NCI-H510A treated with DMSO at 0.1 percent for 48 hours (cell line): ENCODE measurements around the gene LEP.
A peak's percentile ranks its signal among the peaks of the same experiment; 100 is the strongest.
"Not testable (repeated sequence)": the region's sequence is repeated elsewhere in the genome, so short reads cannot be mapped to it uniquely, and the experiment has no call there.

Experiments used
- DNase-seq: peaks from one replicate; lab custom pipeline; 2025; lab: John Stamatoyannopoulos, UW

Gene LEP

GRCh38 chr7:128210590-128211570 lies 30.2 kb upstream of the LEP start:
- DNase-seq, result no peak

DNA sequence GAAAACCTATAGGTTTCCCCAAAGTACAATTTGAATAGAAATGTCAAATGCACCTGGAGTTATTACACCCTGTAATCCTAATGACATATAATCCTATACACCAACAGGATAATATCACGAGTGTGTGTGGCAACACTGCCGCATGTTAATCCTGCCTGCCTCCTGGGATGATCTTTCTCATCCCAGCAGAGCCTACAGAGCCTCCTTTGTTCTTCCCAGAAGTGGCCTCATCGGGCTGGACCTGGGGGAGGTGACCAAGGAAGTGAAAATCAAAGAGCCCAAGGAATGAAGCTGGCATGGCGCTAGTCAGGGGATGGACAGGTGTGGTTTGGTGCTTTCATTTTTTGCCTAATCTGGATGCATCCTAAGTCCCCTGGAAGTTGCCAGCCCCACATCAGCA lies 29.5 kb upstream of the LEP start:
- no peak for DNase-seq

DNA sequence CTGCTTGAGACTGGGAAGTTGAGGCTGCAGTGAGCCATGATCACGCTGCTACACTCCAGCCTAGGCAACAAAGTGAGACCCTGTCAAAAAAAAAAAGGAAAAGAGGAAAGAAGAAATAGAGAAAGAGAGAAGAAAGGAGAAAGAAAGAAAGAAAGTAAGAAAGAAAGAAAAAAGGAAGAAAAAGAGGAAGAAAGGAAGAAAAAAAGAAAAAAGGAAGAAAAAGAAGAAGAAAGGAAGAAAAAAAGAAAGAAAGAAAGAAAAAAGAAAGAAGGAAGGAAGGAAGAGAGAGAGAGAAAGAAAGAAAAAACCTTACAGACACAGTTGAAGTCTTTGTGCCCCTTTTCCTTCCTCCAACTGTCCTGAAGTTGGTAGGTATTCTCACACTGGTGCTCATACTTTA lies 26.6 kb upstream of the LEP start:
- DNase-seq, result no peak

DNA sequence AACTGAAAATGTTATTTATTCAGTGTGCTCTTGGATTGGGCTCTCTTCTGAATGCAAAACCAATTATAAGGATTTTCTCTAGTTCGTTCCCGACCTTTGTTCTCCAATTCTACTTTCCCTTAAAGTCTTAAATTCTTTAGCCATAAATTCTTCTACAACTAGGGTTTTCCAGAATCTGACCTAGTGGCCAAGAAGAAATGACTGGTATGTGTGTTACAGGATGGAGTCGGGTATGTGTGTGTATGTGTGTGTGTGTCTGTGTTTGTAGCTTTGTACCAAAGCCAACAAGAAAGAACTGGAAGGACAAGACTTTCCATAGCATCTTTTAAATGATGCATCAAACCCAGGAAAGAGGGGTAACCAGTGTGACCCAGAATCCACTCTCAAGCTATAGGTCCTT lies 25.8 kb upstream of the LEP start:
- no peak for DNase-seq

- no peak for DNase-seq
Measured at GRCh38 chr7:128215739-128216138, 25.3 kb upstream of the LEP start.

DNA sequence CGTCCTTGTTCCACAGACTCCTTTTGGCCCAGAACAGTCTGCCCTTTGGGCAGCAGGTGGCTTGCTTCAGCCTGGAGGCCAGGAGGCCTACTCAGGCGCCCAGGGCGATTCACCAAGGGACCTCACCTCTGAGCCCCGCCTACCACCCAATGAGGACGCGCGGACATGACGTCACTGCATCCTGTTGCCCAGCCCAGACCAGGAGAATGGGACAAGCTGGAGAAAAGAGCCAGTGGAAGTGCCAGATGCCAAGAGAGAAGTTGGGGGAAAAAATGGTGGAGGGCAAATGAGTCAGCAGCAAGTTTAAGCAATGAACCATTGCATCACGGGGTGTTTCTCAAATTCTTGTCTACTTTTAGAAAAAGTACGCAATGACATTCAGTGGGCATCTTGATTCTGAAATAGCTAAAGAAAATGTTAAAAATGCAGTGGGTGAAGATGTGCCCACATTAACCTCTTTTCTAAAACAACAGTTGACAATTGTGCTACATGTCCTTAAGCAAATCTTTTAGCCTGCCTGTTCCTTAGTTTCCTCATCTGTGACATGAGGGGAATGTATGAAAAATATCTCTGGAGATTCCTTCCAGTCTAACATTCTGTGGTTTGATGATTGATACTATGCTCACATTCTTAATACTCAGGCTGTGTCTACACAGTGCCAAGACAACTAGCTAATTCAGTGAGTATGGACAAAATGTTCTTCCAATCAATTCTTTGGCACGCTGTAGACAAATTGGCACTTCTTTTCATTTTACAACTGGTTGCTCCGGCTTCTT lies 23.9 kb upstream of the LEP start:
- DNase-seq, result no peak

- no peak for DNase-seq
Measured at GRCh38 chr7:128217967-128218652, 23.0 kb upstream of the LEP start.

DNA sequence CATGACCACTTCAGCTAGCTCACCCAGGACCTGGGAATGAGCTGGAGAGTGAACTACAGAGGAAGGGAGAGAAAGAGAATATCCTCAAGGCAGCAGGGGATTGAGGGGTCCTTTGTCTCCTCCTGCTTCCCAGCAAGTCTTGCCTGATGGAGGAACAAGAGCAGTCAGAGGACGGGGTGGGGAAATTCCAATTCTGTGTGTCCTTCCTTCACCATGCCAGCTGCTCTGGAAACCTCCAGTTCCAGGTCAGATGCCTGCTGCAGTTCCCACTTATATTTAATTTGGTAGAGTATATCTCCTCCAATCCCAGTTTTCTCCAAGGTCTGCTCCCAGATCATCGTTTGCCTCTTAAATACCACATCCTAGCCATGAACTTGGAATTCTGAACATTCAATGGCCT lies 21.4 kb upstream of the LEP start:
- DNase-seq, result no peak

DNA sequence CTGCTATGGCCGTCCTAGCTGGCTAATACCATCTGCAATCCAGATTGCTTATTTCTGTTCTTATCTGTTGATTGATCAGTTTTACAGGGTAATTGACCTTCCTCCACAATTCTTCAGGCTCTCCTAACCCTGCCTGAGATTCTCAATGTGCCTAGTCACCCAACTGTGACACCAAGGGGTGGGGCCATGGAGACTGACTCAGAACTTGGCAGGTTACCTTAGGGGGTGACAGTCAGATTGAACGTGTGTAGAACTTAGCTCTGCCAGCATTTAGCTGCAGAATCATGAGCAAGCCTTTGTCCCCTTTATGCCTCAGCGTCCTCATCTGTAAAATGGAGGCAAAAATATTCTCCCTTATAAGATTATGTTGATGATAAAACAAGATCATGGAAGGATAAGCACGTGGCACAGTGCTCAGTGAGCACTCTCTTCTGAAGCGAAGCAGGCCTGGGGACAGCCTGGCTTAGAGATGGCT lies 19.1 kb upstream of the LEP start:
- no peak for DNase-seq

- DNase-seq, result no peak
Measured at GRCh38 chr7:128226132-128226980, 14.7 kb upstream of the LEP start.

DNA sequence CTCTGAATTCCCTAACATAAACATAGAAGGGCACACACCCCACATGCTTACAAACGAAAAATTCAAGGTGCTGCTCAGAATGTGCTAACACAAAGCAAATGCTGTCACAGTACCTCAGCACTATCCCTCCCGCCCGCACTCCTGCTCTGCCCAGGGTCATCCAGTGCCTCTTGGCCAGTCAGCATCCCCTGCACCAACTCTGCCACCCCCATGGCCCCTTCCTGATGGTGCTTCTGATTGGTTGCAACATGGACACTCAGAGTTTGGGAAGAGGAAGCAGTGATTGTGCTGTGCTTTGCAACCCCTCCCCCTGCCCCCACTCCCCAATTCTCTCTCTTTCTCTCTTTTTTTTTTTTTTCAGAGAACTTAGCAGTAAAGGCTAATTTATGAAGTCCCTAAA lies 13.8 kb upstream of the LEP start:
- DNase-seq, result no peak

DNA sequence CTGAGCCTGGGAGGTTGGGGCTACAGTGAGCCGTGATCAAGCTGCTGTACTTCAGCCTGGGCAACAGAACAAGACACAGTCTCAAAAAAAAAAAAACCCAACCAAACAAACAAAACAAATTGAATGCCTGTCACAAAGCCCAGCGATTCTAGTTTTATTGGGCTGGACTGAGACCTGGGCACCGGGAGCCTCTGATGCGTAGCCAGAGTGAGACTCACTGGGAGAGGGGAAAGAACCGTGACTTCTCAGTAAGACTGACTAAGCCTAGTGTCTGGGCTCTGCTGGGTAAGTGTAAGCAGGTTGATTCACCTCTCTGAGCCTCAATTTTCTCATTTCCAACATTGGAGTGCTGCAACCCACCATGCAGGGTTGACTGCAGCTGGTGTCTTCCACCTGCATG lies 10.1 kb upstream of the LEP start:
- DNase-seq, result no peak

- DNase-seq, result no peak
Measured at GRCh38 chr7:128231677-128232076, 9.4 kb upstream of the LEP start.

DNA sequence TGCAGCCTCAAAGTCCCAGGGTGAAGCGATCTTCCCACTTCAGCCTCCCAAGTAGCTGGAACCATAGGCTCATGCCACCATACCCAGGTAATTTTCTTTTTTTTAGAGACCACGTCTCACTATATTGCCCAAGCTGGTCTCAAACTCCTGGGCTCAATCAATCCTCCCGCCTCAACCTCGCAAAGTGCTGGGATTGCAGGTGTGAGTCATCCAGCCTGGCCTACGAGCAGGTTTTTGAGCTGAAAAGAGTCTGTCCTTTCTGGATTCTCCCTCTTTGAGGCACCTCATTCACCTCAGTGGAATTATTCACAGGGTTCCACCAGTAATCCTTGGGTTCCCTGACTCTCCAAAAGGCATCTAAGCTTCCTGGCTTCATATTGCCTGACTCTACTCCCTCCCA lies 7.6 kb upstream of the LEP start:
- DNase-seq, result no peak

DNA sequence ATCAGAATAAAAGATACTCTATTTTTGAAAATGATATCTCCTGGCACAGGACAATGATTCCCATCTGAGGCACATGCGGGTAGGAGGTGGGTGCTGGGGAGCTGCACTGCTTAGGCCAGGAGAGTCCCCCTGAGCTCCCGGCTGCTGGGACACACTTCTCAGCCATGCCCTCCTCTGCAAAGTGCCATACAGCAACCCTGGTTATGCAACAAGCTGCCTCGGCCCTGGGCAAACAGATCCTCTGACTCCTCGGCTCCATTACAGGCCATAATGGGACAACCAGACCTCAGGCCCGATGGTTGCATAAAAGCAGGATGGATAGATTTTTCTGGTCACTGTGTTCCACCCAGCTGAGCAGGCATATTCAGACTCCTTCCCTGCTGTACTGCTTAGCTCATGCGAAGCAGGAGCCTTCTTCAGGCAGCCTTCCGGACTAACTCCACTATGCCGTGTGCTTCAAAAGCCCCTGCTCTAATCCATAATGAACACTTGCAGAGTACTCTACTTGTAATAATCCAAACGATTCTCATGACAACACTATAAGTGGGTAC lies 6.5 kb upstream of the LEP start:
- no peak for DNase-seq

GRCh38 chr7:128235471-128235870 lies 5.6 kb upstream of the LEP start:
- DNase-seq, result no peak

DNA sequence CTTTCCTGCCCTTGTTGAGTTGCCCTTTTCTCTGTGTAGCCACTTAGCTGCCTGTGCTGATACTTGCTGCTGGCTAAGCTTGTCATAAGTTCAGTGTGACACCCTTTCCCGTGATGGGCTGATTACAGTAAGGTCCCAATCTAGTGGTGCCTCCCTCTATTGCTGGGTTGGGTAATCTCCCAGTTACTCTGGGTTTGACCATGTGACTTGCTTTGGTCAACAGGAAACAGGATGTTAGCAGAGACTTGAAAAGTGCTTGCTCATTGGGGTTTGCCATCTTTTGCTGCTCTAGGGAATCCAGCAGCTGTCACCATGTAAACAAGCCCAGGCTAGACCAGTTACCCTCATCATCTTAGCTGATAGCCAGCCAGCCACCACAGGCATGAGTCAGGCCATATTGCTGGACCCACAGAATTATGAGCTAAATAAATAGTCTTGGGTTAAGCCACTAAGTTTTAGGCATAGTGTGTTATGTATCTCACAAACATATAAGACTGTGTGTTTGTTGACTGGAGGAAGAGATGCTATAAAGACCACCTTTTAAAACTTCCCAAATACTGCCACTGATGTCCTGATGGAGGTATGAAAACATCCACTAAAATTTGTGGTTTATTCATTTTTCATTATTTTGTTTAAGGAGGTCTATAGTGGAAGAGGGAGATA lies 4.0 kb upstream of the LEP start:
- DNase-seq, result peak; percentile 48

DNA sequence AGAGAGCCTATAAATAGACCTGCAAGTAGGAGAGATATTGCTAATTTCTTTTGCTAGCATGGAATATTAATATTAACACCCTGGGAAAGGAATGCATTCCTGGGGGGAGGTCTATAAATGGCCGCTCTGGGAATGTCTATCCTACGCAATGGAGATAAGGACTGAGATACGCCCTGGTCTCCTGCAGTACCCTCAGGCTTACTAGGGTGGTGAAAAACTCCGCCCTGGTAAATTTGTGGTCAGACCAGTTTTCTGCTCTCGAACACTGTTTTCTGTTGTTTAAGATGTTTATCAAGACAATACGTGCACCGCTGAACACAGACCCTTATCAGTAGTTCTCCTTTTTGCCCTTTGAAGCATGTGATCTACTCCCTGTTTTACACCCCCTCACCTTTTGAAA lies 1.9 kb upstream of the LEP start:
- DNase-seq, result not testable (repeated sequence)

- DNase-seq, result no peak
Measured at GRCh38 chr7:128242661-128243060, 1.6 kb downstream of the LEP start.

DNA sequence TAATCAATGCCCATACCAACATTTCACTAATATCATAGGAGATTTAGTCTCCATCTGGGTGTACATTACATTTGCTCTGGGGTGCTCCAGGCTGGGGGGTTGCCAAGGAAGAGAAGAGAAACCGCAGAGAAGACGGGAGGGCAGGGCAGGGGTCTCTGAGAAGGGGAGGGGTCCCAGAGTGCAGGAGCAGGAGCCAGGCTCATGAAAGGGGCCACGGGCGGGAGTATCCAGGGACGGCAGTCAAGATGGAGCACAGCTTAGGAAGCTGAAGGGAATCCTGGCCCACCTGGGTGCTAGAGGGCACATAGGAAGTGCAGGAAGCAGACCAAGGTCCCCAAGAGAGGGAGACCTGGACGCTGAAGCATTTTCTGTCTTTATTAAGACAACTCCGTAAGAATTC lies 2.2 kb downstream of the LEP start:
- DNase-seq, result no peak

GRCh38 chr7:128244861-128245260 lies 3.8 kb downstream of the LEP start:
- no peak for DNase-seq
